Measurements from ENCODE around the gene LGI4. TPM values are rescaled to one million over a fixed set of nuclear protein-coding genes. Genes with fewer than 3 reads are reported as not detected.

Gene LGI4
- total RNA-seq, 1 experiment from 2014 or later = 0.43 TPM

DNA sequence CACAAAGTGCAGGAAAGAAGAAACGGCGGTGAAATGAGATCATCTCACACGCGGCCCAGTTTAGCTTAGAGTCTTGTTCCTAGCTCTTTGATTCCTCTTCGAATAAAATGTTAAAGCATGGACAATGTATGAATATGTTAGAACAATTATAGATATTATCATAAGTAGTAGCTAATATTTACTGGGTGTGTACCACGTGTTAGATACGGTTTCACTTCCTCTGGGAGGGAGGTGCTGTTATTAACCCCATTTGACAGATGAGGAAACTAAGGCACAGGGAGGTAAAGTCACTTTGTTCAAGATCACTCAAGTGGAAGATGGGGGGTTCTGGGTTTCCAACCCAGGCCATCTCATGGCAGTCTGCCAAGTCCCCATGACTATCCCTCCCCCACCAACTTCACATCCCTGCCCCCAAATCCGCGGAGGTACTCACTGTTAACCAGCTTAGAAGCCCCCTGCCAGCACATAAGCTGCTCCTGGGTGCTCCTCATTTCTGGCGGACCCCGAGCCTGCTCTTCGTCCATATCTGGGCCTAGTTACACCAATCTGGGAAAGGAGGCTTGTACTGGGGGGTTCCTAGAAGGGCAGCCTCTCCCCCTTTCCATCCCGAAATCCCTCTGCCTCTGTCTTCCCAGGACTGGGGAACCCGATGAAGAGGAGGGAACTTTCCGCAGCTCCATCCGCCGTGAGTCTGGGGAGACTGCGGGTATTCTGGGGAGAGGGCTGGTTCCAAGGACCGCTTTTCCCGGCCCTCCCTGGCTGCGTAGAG lies 7.2 kb upstream of the LGI4 start:
- TF ChIP-seq, protein P1, sequence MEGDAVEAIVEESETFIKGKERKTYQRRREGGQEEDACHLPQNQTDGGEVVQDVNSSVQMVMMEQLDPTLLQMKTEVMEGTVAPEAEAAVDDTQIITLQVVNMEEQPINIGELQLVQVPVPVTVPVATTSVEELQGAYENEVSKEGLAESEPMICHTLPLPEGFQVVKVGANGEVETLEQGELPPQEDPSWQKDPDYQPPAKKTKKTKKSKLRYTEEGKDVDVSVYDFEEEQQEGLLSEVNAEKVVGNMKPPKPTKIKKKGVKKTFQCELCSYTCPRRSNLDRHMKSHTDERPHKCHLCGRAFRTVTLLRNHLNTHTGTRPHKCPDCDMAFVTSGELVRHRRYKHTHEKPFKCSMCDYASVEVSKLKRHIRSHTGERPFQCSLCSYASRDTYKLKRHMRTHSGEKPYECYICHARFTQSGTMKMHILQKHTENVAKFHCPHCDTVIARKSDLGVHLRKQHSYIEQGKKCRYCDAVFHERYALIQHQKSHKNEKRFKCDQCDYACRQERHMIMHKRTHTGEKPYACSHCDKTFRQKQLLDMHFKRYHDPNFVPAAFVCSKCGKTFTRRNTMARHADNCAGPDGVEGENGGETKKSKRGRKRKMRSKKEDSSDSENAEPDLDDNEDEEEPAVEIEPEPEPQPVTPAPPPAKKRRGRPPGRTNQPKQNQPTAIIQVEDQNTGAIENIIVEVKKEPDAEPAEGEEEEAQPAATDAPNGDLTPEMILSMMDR (IDR thresholded peaks at IDR 0.05; ENCODE audit: insufficient read depth in 1 of 2, low read depth in 1 of 2, low read length in 1 of 2, severe bottlenecking in 1 of 2, unreplicated experiment in 1 of 2) = no peak
- intact Hi-C loops (cut with micrococcal nuclease; ENCODE audit: unreplicated experiment) = no loop called here
- Mint-ChIP-seq H3K27ac (ENCODE audit: unreplicated experiment) (no peak overlapping the region), H3K4me3 (ENCODE audit: unreplicated experiment) (peak overlapping the region; percentile 52), H3K9me3 (ENCODE audit: unreplicated experiment) (no peaks in the 10 kb centered on the region), H3K36me3 (ENCODE audit: insufficient read depth, unreplicated experiment) (no peaks in the 10 kb centered on the region), H3K27me3 (ENCODE audit: insufficient read depth, unreplicated experiment) (peaks cover 8% of the 10 kb centered on the region), H3K4me1 (ENCODE audit: low read depth, unreplicated experiment) (no peaks in the 10 kb centered on the region)
- no peaks in the 10 kb centered on the region; the same call in 1 of the 2 replicates for H3K9me3 ChIP-seq
- H3K4me1 ChIP-seq = peaks cover 14% of the 10 kb centered on the region; the same call in 1 of the 2 replicates
- no peaks in the 10 kb centered on the region; the same call in 1 of the 2 replicates for H3K27me3 ChIP-seq (replicated peaks; ENCODE audit: control insufficient read depth, insufficient read depth, low read length)
- H3K36me3 ChIP-seq (ENCODE audit: control insufficient read depth, insufficient read depth, low read length) = no peaks in the 10 kb centered on the region
- BruUV-seq (replicated peaks) = no TSS peak
- DNase-seq = no peak
- H3K4me3 ChIP-seq (ENCODE audit: low read depth, low read length) = peak overlapping the region; percentile 29
- POLR2A ChIA-PET = no interaction called here
- CTCF ChIA-PET = interaction anchor here (0.6 to 1.9 kb wide), 14 partner anchors 12 to 1350 kb away, joined by 3 to 10 read pairs (median 4); partner anchors contain the start of gene FXYD5

DNA sequence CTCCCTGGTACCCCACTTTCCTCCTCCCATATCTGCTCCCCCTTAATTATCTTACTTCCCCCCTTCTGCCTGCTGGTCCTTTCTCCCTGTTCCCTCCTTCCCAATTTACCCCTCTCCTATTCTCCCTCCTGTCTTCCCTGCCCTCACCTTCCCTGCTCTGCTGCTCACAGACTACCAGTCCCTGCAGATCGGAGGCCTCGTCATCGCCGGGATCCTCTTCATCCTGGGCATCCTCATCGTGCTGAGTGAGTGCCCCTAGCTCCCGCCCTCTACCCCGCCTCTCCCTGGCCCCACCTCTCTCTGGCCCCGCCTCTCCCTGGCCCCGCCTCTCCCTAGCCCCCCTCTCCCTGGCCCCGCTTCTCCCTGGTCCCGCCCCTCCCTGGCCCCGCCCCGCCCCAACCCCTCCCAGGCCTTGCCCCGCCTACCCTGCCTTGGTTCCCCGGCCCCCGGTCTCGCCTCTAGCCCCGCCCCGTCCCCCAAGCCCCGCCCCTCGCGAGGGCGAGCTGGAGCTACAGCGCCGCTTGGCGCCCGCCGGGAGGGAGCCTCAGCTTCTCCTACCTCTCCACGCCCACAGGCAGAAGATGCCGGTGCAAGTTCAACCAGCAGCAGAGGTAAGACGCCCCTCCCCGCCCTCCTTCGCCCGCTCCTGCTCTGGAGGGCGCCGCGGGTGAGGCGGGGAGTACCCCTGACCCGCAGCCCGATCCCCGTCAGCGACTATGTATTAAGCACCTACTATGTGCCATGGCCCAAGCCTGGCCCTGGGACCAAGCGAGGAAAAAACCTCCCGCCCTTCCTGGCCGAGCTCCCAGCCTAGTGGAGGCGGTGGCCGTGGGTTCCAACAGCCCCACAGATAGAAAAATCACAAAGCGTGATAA lies 6.3 kb upstream of the LGI4 start:
- H3K9me3 ChIP-seq = no peaks in the 10 kb centered on the region; the same call in 1 of the 2 replicates
- CTCF ChIA-PET = interaction anchor here (0.6 to 1.9 kb wide), 13 partner anchors 12 to 1349 kb away, joined by 3 to 10 read pairs (median 4); partner anchors contain the start of genes FXYD3 and FXYD5
- H3K4me1 ChIP-seq = peaks cover 16% of the 10 kb centered on the region; the same call in 1 of the 2 replicates
- H3K4me1 Mint-ChIP-seq (ENCODE audit: low read depth, unreplicated experiment) = no peaks in the 10 kb centered on the region
- no peak overlapping the region for H3K4me3 Mint-ChIP-seq (ENCODE audit: unreplicated experiment)
- no peaks in the 10 kb centered on the region for H3K36me3 Mint-ChIP-seq (ENCODE audit: insufficient read depth, unreplicated experiment)
- no peaks in the 10 kb centered on the region for H3K36me3 ChIP-seq (ENCODE audit: control insufficient read depth, insufficient read depth, low read length)
- H3K27me3 Mint-ChIP-seq (ENCODE audit: insufficient read depth, unreplicated experiment) = peaks cover 8% of the 10 kb centered on the region
- BruUV-seq (replicated peaks) = no TSS peak
- no peak overlapping the region for H3K27ac Mint-ChIP-seq (ENCODE audit: unreplicated experiment)
- DNase-seq = peak; percentile 79 to 85
- intact Hi-C loops (cut with micrococcal nuclease; ENCODE audit: unreplicated experiment) = no loop called here
- POLR2A ChIA-PET = no interaction called here
- TF ChIP-seq, protein P1 (IDR thresholded peaks at IDR 0.05; ENCODE audit: insufficient read depth in 1 of 2, low read depth in 1 of 2, low read length in 1 of 2, severe bottlenecking in 1 of 2, unreplicated experiment in 1 of 2) = peak in 1 of 2 experiments; percentile 55
- H3K27me3 ChIP-seq (replicated peaks; ENCODE audit: control insufficient read depth, insufficient read depth, low read length) = no peaks in the 10 kb centered on the region; the same call in 1 of the 2 replicates
- H3K4me3 ChIP-seq (ENCODE audit: low read depth, low read length) = no peak overlapping the region
- no peaks in the 10 kb centered on the region for H3K9me3 Mint-ChIP-seq (ENCODE audit: unreplicated experiment)

Measured in Caco-2 (cell line).